Measurements from ENCODE around the gene MAN2B2. TPM values are rescaled to one million over a fixed set of nuclear protein-coding genes. Genes with fewer than 3 reads are reported as not detected.

MAN2B2 gene
- total and polyA plus RNA-seq, 8 donors: 6.1 to 49.4 (median 13.9) TPM

DNA sequence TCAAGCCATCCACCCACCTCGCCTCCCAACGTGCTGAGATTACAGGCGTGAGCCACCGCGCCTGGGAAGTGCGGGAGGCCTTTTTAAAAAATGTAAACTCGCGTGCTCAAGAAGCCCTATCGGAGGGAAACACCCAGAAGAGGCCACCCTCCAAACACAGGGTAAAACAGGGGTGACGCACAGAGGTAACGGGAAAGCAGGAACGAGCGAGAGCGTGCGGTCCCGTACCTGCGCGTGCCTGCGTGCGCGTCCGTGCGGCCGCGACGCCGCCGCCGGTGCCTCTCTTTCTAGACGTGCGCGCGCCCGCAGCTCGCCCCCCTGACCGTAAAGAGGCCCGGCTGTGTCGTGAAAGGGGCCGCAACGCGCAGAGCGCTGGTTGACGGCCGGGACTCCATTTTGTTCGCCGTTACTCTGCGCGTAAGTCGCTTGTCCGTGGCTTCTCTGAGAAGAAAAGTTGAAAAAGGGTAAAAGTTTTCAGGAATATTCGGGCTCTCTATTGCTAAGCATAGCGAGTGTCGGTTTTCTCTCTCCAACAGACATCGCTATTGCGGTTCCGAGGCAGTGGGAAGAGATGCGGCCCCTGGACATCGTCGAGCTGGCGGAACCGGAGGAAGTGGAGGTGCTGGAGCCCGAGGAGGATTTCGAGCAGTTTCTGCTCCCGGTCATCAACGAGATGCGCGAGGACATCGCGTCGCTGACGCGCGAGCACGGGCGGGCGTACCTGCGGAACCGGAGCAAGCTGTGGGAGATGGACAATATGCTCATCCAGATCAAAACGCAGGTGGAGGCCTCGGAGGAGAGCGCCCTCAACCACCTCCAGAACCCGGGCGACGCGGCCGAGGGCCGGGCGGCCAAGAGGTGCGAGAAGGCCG lies 65.5 kb downstream of the MAN2B2 start, which contains the start of gene MRFAP1:
MRFAP1 (plus strand) TSS at position 394 of the 872 bp plus-strand sequence; CDS start at position 572, 178 bp downstream.
- intact Hi-C loops (cut with DNase I; ENCODE audit: low total_unique reads): no loop called here
- 0 to 1% (median 0%) methylated on average over 74 to 90 of the region's 90 CpGs for WGBS, 5 donors
- TF ChIP-seq POLR2AphosphoS5 (IDR thresholded peaks at IDR 0.05) (peak; percentile 82 to 95 (median 89)), EP300 (IDR thresholded peaks at IDR 0.05) (no peak), POLR2A (IDR thresholded peaks at IDR 0.05) (peak in 1 of 4 donors; percentile 78)
- Histone ChIP-seq H3K36me3 (peaks cover 7 to 24% (median 20%) of the 10 kb centered on the region in 4 donors), H3K27me3 (no peaks in the 10 kb centered on the region), H3K27ac (peak within 1 kb of the TSS; percentile 88 to 98 (median 97)), H3K9me3 (no peaks in the 10 kb centered on the region), H3K4me3 (peak within 1 kb of the TSS; percentile 78 to 90 (median 84)), H3K4me1 (peaks cover 22 to 34% (median 32%) of the 10 kb centered on the region in 4 donors)
- DNase-seq: peak; percentile 96 to 98

DNA sequence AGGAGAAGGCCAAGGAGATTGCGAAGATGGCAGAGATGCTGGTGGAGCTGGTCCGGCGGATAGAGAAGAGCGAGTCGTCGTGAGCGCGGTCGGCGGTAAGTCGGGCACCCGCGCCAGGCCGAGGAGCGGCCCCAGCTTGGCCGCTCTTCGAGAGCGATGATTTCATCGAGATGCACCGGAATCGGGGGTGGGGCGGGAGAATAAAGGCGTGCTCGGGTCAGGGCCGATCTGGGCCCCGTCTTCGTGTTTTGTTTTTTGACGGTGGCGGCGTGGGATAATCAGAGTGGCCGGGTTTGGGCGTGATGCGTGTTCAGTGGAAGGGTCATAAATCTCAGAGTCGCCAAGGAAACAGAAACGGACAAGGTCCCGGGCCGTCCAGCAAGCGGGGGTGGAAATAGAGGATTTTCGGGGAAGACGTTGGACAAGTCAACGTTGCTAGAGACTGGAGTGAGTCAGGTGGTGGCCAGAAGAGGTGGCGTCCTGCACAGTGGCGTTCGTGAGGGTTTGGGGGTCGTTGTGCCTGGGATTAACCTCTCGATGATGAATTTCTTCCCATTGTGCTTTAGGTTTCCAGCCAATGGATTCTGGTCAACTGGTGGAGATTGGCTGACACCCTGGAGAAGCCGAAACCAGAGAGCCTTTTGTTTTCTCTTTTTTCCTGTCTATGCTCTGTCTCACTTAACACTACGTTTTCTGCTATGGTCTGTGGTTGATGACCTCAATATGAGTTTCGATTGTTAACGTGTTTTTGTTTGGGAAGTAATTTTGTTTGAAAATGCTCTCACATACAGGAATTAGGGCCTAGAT lies 66.4 kb downstream of the MAN2B2 start:
- Histone ChIP-seq H3K27me3 (no peaks in the 10 kb centered on the region), H3K4me1 (peaks cover 22 to 34% (median 32%) of the 10 kb centered on the region in 4 donors), H3K4me3 (peak overlapping the region; percentile 78 to 90 (median 84)), H3K27ac (peak overlapping the region; percentile 88 to 98 (median 97)), H3K36me3 (peaks cover 7 to 24% (median 20%) of the 10 kb centered on the region in 4 donors), H3K9me3 (no peaks in the 10 kb centered on the region)
- TF ChIP-seq POLR2AphosphoS5 (IDR thresholded peaks at IDR 0.05) (peak in 1 of 3 donors; percentile 8), POLR2A (IDR thresholded peaks at IDR 0.05) (peak in 1 of 4 donors; percentile 9)
- TF ChIP-seq, protein P1, sequence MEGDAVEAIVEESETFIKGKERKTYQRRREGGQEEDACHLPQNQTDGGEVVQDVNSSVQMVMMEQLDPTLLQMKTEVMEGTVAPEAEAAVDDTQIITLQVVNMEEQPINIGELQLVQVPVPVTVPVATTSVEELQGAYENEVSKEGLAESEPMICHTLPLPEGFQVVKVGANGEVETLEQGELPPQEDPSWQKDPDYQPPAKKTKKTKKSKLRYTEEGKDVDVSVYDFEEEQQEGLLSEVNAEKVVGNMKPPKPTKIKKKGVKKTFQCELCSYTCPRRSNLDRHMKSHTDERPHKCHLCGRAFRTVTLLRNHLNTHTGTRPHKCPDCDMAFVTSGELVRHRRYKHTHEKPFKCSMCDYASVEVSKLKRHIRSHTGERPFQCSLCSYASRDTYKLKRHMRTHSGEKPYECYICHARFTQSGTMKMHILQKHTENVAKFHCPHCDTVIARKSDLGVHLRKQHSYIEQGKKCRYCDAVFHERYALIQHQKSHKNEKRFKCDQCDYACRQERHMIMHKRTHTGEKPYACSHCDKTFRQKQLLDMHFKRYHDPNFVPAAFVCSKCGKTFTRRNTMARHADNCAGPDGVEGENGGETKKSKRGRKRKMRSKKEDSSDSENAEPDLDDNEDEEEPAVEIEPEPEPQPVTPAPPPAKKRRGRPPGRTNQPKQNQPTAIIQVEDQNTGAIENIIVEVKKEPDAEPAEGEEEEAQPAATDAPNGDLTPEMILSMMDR (IDR thresholded peaks at IDR 0.05): no peak
- intact Hi-C loops (cut with DNase I; ENCODE audit: low total_unique reads): no loop called here
- WGBS, 5 donors: 1% methylated on average over 47 to 50 of the region's 50 CpGs
- peak; percentile 40 to 81 for DNase-seq

DNA sequence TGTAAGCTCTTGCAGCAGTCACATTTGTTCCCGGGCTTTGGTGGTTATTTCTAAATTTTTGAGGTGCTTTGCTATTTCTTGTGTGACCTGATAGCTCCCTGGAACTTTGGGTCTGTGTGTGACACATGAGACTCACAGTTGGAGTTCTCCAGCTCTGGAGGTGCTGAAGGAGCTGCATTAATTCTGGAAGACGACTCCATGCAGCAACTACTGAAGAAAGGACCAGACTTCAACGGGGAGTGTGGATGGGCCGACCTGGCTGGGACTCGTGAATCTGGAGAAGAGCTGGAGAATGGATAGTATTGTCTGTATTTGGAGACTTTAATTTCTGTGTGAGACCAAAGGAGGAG lies 67.0 kb downstream of the MAN2B2 start:
- intact Hi-C loops (cut with DNase I; ENCODE audit: low total_unique reads): no loop called here

DNA sequence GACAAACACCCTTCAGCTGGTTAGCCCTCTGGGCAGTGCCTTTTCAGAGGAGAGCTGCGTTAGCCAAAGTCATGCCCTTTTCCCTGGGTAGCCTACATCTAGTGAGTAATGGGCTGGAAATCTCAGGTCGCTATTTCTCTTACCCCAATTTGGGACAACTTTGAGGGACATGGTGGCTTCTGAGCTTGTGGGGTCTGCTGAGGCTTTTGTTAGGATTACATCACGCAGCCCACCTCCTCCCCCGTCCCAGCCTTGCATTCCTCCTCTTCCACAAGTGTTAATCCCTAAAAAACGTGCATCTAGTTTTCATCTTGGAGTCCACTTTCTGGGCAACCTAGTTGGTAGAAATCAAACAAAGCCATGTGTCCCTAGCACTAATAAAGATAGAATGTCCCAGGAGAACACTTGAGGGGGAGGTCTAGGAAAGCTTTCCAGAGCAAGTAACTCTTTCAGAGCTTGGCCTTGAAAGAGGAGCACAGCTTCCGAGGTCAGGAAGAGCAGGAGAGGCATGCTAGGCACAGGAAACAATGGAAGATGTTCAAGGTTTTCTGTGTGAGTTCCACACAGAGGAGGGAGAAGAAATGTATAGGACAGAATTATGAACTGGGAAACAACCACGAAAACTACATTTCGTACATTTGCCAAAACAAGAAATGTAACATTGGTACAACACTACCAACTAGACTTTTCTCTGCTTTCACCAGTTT lies 68.3 kb downstream of the MAN2B2 start:
- DNase-seq: no peak
- WGBS, 5 donors: 82 to 89% (median 83%) methylated on average over 8 of the region's 8 CpGs
- H3K36me3 ChIP-seq: peaks cover 7 to 24% (median 20%) of the 10 kb centered on the region in 4 donors
- TF ChIP-seq POLR2AphosphoS5 (IDR thresholded peaks at IDR 0.05) (no peak), POLR2A (IDR thresholded peaks at IDR 0.05) (no peak), EP300 (IDR thresholded peaks at IDR 0.05) (no peak)
- TF ChIP-seq, protein P1 (IDR thresholded peaks at IDR 0.05): no peak
- H3K9me3 ChIP-seq: no peaks in the 10 kb centered on the region
- H3K4me3 ChIP-seq: peak overlapping the region in 1 of 4 donors; percentile 78
- no peaks in the 10 kb centered on the region for H3K27me3 ChIP-seq
- intact Hi-C loops (cut with DNase I; ENCODE audit: low total_unique reads): no loop called here
- peaks cover 22 to 34% (median 32%) of the 10 kb centered on the region in 4 donors for H3K4me1 ChIP-seq
- H3K27ac ChIP-seq: peak overlapping the region in 2 of 5 donors; percentile 96 to 98

More for the DNA sequence above, 67.0 kb downstream of the MAN2B2 start:
- H3K27ac ChIP-seq: peak overlapping the region in 4 of 5 donors; percentile 96 to 98 (median 97)
- H3K36me3 ChIP-seq: peaks cover 7 to 24% (median 20%) of the 10 kb centered on the region in 4 donors
- TF ChIP-seq, protein P1 (IDR thresholded peaks at IDR 0.05): no peak
- no peak for TF ChIP-seq POLR2A (IDR thresholded peaks at IDR 0.05)
- no peak for TF ChIP-seq POLR2AphosphoS5 (IDR thresholded peaks at IDR 0.05)
- no peak for TF ChIP-seq EP300 (IDR thresholded peaks at IDR 0.05)
- no peak for DNase-seq
- peak overlapping the region; percentile 78 to 90 (median 84) for H3K4me3 ChIP-seq
- no peaks in the 10 kb centered on the region for H3K27me3 ChIP-seq
- H3K9me3 ChIP-seq: no peaks in the 10 kb centered on the region
- peaks cover 22 to 34% (median 32%) of the 10 kb centered on the region in 4 donors for H3K4me1 ChIP-seq
- WGBS, 5 donors: 35 to 52% (median 43%) methylated on average over 5 of the region's 5 CpGs
